Raji (cell line): Measurements from ENCODE around the gene ARRDC5.

Experiments used
- POLR2A ChIP-seq: IDR thresholded peaks from 2 replicates; pipeline ENCODE4 v1.6.1; 2011; ENCODE audit warnings: low read depth, low read length, control low read depth; ENCODE audit not compliant: insufficient read depth

The ARRDC5 gene

GRCh38 chr19:4844348-4845179, 58.1 kb downstream of the ARRDC5 start:
- no peak for TF ChIP-seq POLR2A

GRCh38 chr19:4843647-4843965, 59.1 kb downstream of the ARRDC5 start:
- no peak for TF ChIP-seq POLR2A
